ENCODE data around the gene FLOT1. TPM values are rescaled to one million over a fixed set of nuclear protein-coding genes. Genes with fewer than 3 reads are reported as not detected.

The FLOT1 gene
- total and polyA plus RNA-seq, 2 of the 13 experiments (the other 11 are each of a cell fraction or from before 2014, with no cell fraction given), result 82.3 to 130 TPM

DNA sequence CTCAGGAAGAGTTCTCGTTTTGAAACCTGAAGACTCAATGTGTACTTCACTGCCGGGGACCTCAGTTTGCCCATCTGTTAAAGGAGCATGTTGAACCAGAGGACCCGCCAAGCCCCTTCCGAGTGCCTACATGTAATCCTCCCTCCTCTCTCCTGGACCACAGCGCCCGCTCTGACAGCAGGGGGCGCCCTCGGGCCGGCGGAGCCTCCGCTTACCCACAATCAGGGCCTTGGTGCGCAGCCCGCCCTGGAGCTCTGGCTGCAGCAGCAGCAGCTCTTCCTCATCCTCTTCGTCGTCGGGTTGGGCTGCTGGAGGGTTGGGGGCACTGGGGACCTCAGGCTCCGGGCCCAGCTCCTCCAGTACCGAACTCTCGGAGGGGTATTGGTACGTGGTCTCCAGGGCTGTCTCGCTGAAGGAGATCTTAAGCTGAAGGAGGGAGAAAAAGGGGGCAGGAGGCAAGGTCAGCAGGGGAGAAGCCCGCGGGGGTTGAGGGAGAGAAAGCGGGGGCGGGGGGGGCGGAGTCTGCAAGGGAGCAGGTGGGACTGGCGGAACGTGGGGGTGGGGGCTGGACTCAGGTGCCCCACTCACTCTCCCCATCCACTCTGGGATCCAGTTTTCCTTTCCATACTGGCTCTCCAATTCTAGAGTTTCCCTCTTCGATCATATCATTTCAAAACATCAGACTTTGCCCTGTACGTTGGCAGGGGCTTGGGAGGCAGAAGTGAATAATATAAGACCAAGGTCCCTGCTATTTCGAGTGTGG lies 63.3 kb downstream of the FLOT1 start:
- H3K9me3 ChIP-seq (ENCODE audit: low read length), result no peaks in the 10 kb centered on the region
- intact Hi-C loops (cut with micrococcal nuclease; ENCODE audit: unreplicated experiment), result loop anchor here (1.0 to 10.0 kb wide), 6 partner anchors 38 to 198 kb away; partner anchors contain the start of genes FLOT1 and MDC1
- H3K4me3 ChIP-seq (replicated peaks in 1 of 3; ENCODE audit: insufficient read depth in 1 of 3, low read depth in 2 of 3, low read length in 3 of 3), result peak overlapping the region; percentile 43 to 66 (median 44)
- H3K4me2 ChIP-seq (ENCODE audit: low read depth, low read length), result peak overlapping the region; percentile 88
- H3K27me3 ChIP-seq (ENCODE audit: control insufficient read depth in 1 of 2, insufficient read depth in 2 of 2, low read length in 2 of 2), result no peaks in the 10 kb centered on the region
- FAIRE-seq, result peak; percentile 77
- POLR2A ChIA-PET, result interaction anchor here (0.6 to 4.7 kb wide), 16 partner anchors 8 to 206 kb away, joined by 3 to 92 read pairs (median 4); partner anchors contain the start of genes DDR1, IER3, MDC1 and MRPS18B
- H3K36me3 ChIP-seq (replicated peaks in 1 of 2; ENCODE audit: control insufficient read depth in 1 of 2, insufficient read depth in 2 of 2, low read length in 2 of 2), result 0 out of 5 replicates have a peak, but pooled peaks cover 0 to 1% of the 10 kb centered on the region in 2 experiments
- CTCF ChIA-PET (ENCODE audit: low intra/inter-chr PET ratio, low total read pairs), result interaction anchor here (0.7 to 3.8 kb wide), 7 partner anchors 9 to 198 kb away, joined by 3 to 130 read pairs (median 4); no protein-coding TSS in a partner anchor
- in situ Hi-C loops (cut with HindIII; ENCODE audit: extremely low pct_ligation_motif_present, low pct_unique_long_range_greater_than_20kb), result loop anchor here (5.0 to 25.0 kb wide), 2 partner anchors 43 to 408 kb away; partner anchors contain the start of gene TUBB
- peak overlapping the region; percentile 32 for H3K27ac ChIP-seq (ENCODE audit: extremely low read length, insufficient read depth, low read length)
- no TSS peak for BruUV-seq (replicated peaks)
- peak overlapping the region; percentile 33; the same call in 1 of the 2 replicates for H3K9ac ChIP-seq (ENCODE audit: insufficient read depth, low read depth, low read length)
- peaks cover 41% of the 10 kb centered on the region for H3K4me1 ChIP-seq (ENCODE audit: insufficient read depth, low read length)
- WGBS (ENCODE audit: low lambda C conversion rate), result 5% methylated on average over 24 of the region's 31 CpGs
- DNase-seq (ENCODE audit: low spot score), result peak; percentile 83
- H2AFZ ChIP-seq (ENCODE audit: low read length), result no peak overlapping the region
- no peaks in the 10 kb centered on the region for H4K20me1 ChIP-seq (ENCODE audit: insufficient read depth, low read length)
- no peaks in the 10 kb centered on the region for H3K79me2 ChIP-seq (ENCODE audit: insufficient read depth, low read length)
- ATAC-seq, result peak; percentile 93
- no peak for TF ChIP-seq CREM (IDR thresholded peaks at IDR 0.05)
- TF ChIP-seq CREM (CRISPR knock-in tag; IDR thresholded peaks at IDR 0.05), result no peak
- TF ChIP-seq TGIF2 (CRISPR knock-in tag; IDR thresholded peaks at IDR 0.05), result peak; percentile 64; the same call in 1 of the 2 replicates
- no peak for TF ChIP-seq PCBP2 (optimal IDR thresholded peaks at IDR 0.05; ENCODE audit: low read depth, low read length, poor library complexity, severe bottlenecking)
- TF ChIP-seq GABPB1 (CRISPR knock-in tag; IDR thresholded peaks at IDR 0.05), result peak; percentile 77
- 0 out of 2 replicates have a peak, but pooled peaks have one; percentile 55 for TF ChIP-seq HOXA5 (CRISPR knock-in tag; IDR thresholded peaks at IDR 0.05)
- 0 out of 2 replicates have a peak, but pooled peaks have one; percentile 25 for TF ChIP-seq ARID2 (CRISPR knock-in tag; IDR thresholded peaks at IDR 0.05; ENCODE audit: borderline replicate concordance)
- peak; percentile 92 for TF ChIP-seq ZNF781 (CRISPR knock-in tag; IDR thresholded peaks at IDR 0.05; ENCODE audit: borderline replicate concordance, not compliant biosample characterization)
- no peak for TF ChIP-seq ZNF75D (CRISPR knock-in tag; IDR thresholded peaks at IDR 0.05; ENCODE audit: borderline replicate concordance)
- TF ChIP-seq YEATS4 (CRISPR knock-in tag; IDR thresholded peaks at IDR 0.05; ENCODE audit: borderline replicate concordance), result no peak; the same call in 1 of the 2 replicates
- TF ChIP-seq, protein P1, sequence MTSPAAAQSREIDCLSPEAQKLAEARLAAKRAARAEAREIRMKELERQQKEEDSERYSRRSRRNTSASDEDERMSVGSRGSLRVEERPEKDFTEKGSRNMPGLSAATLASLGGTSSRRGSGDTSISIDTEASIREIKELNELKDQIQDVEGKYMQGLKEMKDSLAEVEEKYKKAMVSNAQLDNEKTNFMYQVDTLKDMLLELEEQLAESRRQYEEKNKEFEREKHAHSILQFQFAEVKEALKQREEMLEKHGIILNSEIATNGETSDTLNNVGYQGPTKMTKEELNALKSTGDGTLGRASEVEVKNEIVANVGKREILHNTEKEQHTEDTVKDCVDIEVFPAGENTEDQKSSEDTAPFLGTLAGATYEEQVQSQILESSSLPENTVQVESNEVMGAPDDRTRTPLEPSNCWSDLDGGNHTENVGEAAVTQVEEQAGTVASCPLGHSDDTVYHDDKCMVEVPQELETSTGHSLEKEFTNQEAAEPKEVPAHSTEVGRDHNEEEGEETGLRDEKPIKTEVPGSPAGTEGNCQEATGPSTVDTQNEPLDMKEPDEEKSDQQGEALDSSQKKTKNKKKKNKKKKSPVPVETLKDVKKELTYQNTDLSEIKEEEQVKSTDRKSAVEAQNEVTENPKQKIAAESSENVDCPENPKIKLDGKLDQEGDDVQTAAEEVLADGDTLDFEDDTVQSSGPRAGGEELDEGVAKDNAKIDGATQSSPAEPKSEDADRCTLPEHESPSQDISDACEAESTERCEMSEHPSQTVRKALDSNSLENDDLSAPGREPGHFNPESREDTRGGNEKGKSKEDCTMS (CRISPR knock-in tag; conservative IDR thresholded peaks at IDR 0.05), result no peak
- TF ChIP-seq GZF1 (CRISPR knock-in tag; IDR thresholded peaks at IDR 0.05), result peak; percentile 81; the same call in 1 of the 2 replicates
- TF ChIP-seq, protein P2, sequence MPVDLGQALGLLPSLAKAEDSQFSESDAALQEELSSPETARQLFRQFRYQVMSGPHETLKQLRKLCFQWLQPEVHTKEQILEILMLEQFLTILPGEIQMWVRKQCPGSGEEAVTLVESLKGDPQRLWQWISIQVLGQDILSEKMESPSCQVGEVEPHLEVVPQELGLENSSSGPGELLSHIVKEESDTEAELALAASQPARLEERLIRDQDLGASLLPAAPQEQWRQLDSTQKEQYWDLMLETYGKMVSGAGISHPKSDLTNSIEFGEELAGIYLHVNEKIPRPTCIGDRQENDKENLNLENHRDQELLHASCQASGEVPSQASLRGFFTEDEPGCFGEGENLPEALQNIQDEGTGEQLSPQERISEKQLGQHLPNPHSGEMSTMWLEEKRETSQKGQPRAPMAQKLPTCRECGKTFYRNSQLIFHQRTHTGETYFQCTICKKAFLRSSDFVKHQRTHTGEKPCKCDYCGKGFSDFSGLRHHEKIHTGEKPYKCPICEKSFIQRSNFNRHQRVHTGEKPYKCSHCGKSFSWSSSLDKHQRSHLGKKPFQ (CRISPR knock-in tag; IDR thresholded peaks at IDR 0.05; ENCODE audit: insufficient replicate concordance), result peak; percentile 55
- no peak; the same call in 1 of the 2 replicates for TF ChIP-seq ZNF280B (CRISPR knock-in tag; IDR thresholded peaks at IDR 0.05; ENCODE audit: borderline replicate concordance)
- TF ChIP-seq FOXJ3 (CRISPR knock-in tag; IDR thresholded peaks at IDR 0.05; ENCODE audit: borderline replicate concordance), result no peak
